Measurements from ENCODE around the gene CA10. TPM values are rescaled to one million over a fixed set of nuclear protein-coding genes. Genes with fewer than 3 reads are reported as not detected.

Gene CA10
- total RNA-seq, 2 donors from 2014 or later = 0.91 TPM; not detected in 1

DNA sequence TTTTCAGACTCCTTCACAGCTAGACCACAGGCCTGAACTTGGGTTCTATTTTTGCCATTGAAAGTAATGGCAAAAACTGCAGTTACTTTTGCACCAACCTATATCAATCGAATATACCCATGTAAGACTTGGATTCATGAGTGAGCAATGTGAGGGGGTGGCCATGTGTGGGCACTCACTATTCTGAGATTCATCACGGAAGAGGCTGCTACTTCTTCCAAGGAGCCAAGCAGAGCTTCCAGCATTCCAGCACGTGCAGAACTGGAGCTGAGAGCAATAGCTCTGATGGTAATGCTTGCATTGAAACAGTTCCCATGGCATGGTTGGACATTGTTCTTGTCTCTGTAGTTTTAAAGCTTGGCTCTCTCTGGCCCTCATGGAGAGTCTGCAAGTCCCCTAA lies 327.6 kb downstream of the CA10 start:
- TF ChIP-seq, protein P1, sequence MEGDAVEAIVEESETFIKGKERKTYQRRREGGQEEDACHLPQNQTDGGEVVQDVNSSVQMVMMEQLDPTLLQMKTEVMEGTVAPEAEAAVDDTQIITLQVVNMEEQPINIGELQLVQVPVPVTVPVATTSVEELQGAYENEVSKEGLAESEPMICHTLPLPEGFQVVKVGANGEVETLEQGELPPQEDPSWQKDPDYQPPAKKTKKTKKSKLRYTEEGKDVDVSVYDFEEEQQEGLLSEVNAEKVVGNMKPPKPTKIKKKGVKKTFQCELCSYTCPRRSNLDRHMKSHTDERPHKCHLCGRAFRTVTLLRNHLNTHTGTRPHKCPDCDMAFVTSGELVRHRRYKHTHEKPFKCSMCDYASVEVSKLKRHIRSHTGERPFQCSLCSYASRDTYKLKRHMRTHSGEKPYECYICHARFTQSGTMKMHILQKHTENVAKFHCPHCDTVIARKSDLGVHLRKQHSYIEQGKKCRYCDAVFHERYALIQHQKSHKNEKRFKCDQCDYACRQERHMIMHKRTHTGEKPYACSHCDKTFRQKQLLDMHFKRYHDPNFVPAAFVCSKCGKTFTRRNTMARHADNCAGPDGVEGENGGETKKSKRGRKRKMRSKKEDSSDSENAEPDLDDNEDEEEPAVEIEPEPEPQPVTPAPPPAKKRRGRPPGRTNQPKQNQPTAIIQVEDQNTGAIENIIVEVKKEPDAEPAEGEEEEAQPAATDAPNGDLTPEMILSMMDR (IDR thresholded peaks at IDR 0.05) = no peak
- TF ChIP-seq POLR2A (IDR thresholded peaks at IDR 0.05) (no peak), POLR2AphosphoS5 (IDR thresholded peaks at IDR 0.05) (no peak)

DNA sequence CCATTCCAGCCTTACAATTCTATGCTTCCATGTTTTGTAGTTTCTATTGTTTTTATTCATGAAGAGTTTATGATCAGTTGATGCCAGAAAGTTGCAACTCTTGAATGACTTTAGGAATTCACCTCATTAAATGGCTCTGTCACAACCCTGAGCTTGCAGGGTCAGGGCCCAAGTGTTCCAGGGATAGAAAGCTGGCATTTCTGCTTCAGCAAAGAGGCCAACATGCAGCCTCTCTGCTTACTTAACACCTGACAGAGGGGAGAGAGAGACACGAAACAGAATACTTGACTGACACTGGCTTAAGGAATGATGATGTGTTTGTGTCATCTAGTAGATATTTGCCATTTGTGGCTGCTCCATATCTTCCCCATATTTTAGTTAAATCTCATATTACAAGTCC lies 328.1 kb downstream of the CA10 start:
- no peak overlapping the region for H3K27ac ChIP-seq
- no peaks in the 10 kb centered on the region for H3K4me1 ChIP-seq (replicated peaks)
- no peaks in the 10 kb centered on the region for H3K36me3 ChIP-seq
- H3K4me3 ChIP-seq = no peak overlapping the region
- no peak for DNase-seq (ENCODE audit: low spot score)
- TF ChIP-seq POLR2AphosphoS5 (IDR thresholded peaks at IDR 0.05) (no peak), POLR2A (IDR thresholded peaks at IDR 0.05) (no peak)
- TF ChIP-seq, protein P1 (IDR thresholded peaks at IDR 0.05) = no peak
- intact Hi-C loops (cut with DNase I) = no loop called here
- 69% methylated on average over 1 of the region's 1 CpG for WGBS
- H3K27me3 ChIP-seq (replicated peaks; ENCODE audit: insufficient read depth) = no peaks in the 10 kb centered on the region
- H3K9me3 ChIP-seq = no peaks in the 10 kb centered on the region

More for the DNA sequence above, 327.6 kb downstream of the CA10 start:
- Histone ChIP-seq H3K4me1 (replicated peaks) (no peaks in the 10 kb centered on the region), H3K27ac (no peak overlapping the region), H3K36me3 (no peaks in the 10 kb centered on the region), H3K9me3 (no peaks in the 10 kb centered on the region), H3K4me3 (no peak overlapping the region), H3K27me3 (replicated peaks; ENCODE audit: insufficient read depth) (no peaks in the 10 kb centered on the region)
- intact Hi-C loops (cut with DNase I) = no loop called here
- WGBS = 79% methylated on average over 3 of the region's 3 CpGs
- no peak for DNase-seq (ENCODE audit: low spot score)

GRCh38 chr17:51828901-51829300 lies 329.6 kb downstream of the CA10 start:
- H3K4me3 ChIP-seq = no peak overlapping the region
- no peak overlapping the region for H3K27ac ChIP-seq
- no peaks in the 10 kb centered on the region for H3K4me1 ChIP-seq (replicated peaks)
- no peaks in the 10 kb centered on the region for H3K36me3 ChIP-seq
- intact Hi-C loops (cut with DNase I) = no loop called here
- H3K9me3 ChIP-seq = no peaks in the 10 kb centered on the region
- no peak for TF ChIP-seq POLR2A (IDR thresholded peaks at IDR 0.05)
- no peak for TF ChIP-seq POLR2AphosphoS5 (IDR thresholded peaks at IDR 0.05)
- TF ChIP-seq, protein P1 (IDR thresholded peaks at IDR 0.05) = no peak
- 41% methylated on average over 2 of the region's 2 CpGs for WGBS
- no peak for DNase-seq (ENCODE audit: low spot score)
- H3K27me3 ChIP-seq (replicated peaks; ENCODE audit: insufficient read depth) = no peaks in the 10 kb centered on the region

- H3K4me1 ChIP-seq (replicated peaks) = no peaks in the 10 kb centered on the region
- H3K4me3 ChIP-seq = no peak overlapping the region
- no peak for DNase-seq (ENCODE audit: low spot score)
- H3K27me3 ChIP-seq (replicated peaks; ENCODE audit: insufficient read depth) = no peaks in the 10 kb centered on the region
- no peak overlapping the region for H3K27ac ChIP-seq
- H3K9me3 ChIP-seq = no peaks in the 10 kb centered on the region
- H3K36me3 ChIP-seq = no peaks in the 10 kb centered on the region
- 97% methylated on average over 1 of the region's 1 CpG for WGBS
- TF ChIP-seq POLR2AphosphoS5 (IDR thresholded peaks at IDR 0.05) (no peak), POLR2A (IDR thresholded peaks at IDR 0.05) (no peak)
- TF ChIP-seq, protein P1 (IDR thresholded peaks at IDR 0.05) = no peak
- intact Hi-C loops (cut with DNase I) = no loop called here
These were observed 331.4 kb downstream of the CA10 start for GRCh38 chr17:51827140-51827539.

DNA sequence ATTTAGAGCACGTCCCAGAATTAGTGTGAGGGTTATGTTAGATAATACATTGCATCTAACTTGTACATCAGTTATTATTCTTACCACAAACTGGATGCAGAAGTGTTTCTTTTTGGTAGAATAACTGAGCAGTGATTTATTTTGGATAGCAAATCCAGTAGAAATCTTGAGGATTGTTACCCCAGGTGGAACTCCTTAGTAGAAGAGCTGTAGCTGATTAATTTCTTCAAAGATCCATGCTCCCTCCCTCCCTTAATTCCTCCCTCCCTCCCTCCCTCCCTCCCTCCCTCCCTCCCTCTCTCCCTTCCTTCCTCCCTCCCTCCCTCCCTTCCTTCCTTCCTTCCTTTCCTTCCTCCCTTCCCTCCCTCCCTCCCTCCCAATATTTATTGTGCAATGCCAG lies 337.7 kb downstream of the CA10 start:
- WGBS = 85% methylated on average over 1 of the region's 1 CpG
- Histone ChIP-seq H3K4me1 (replicated peaks) (no peaks in the 10 kb centered on the region), H3K36me3 (no peaks in the 10 kb centered on the region), H3K27me3 (replicated peaks; ENCODE audit: insufficient read depth) (no peaks in the 10 kb centered on the region), H3K27ac (no peak overlapping the region), H3K9me3 (no peaks in the 10 kb centered on the region), H3K4me3 (no peak overlapping the region)
- no peak for DNase-seq (ENCODE audit: low spot score)
- intact Hi-C loops (cut with DNase I) = no loop called here
- TF ChIP-seq, protein P1 (IDR thresholded peaks at IDR 0.05) = no peak
- TF ChIP-seq POLR2AphosphoS5 (IDR thresholded peaks at IDR 0.05) (no peak), POLR2A (IDR thresholded peaks at IDR 0.05) (no peak)
